ENCODE results near the gene TGM3. TPM values are rescaled to one million over a fixed set of nuclear protein-coding genes. Genes with fewer than 3 reads are reported as not detected.

The TGM3 gene
- polyA plus RNA-seq, 1 donor (not counting 4 experiments of a cell fraction or from before 2014, with no cell fraction given): 0.08 TPM

DNA sequence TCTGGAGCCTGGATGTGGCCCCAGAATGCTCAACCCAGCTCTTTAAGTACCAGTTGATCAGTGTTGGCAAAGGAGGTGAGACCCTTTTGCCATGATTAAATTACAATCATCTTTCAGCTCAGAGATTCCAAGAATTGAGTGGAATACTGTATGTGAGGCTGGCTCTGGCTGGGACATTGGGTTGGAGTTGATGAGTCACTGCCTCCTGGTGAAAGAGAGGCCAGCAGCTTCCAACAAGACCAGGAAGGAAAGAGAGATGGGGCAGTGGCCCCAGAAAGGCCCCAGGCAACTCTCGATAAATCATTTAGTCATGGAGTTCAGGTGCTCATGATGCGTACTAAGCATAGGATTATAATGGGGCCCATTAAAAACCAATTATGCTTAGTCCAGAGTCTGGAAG is 87.0 kb downstream of the TGM3 start:
- H3K4me3 ChIP-seq (ENCODE audit: control insufficient read depth in 2 of 3, extremely low read depth in 1 of 3, insufficient read depth in 2 of 3, low read depth in 1 of 3, low read length in 3 of 3): no peak overlapping the region
- peaks cover 41% of the 10 kb centered on the region for H3K4me1 ChIP-seq (ENCODE audit: control insufficient read depth, extremely low read depth, insufficient read depth, low read length)
- no peak overlapping the region for H3K9ac ChIP-seq (ENCODE audit: control insufficient read depth, extremely low read depth, insufficient read depth, low read length)
- H3K79me2 ChIP-seq (ENCODE audit: control insufficient read depth, insufficient read depth, low read length): no peaks in the 10 kb centered on the region
- peak; percentile 77 for FAIRE-seq
- TF ChIP-seq, protein P1, sequence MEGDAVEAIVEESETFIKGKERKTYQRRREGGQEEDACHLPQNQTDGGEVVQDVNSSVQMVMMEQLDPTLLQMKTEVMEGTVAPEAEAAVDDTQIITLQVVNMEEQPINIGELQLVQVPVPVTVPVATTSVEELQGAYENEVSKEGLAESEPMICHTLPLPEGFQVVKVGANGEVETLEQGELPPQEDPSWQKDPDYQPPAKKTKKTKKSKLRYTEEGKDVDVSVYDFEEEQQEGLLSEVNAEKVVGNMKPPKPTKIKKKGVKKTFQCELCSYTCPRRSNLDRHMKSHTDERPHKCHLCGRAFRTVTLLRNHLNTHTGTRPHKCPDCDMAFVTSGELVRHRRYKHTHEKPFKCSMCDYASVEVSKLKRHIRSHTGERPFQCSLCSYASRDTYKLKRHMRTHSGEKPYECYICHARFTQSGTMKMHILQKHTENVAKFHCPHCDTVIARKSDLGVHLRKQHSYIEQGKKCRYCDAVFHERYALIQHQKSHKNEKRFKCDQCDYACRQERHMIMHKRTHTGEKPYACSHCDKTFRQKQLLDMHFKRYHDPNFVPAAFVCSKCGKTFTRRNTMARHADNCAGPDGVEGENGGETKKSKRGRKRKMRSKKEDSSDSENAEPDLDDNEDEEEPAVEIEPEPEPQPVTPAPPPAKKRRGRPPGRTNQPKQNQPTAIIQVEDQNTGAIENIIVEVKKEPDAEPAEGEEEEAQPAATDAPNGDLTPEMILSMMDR (optimal IDR thresholded peaks at IDR 0.05 in 1 of 3, IDR thresholded peaks at IDR 0.05 in 1 of 3, conservative IDR thresholded peaks at IDR 0.05 in 1 of 3; ENCODE audit: extremely low read depth in 1 of 3, insufficient read depth in 2 of 3, low read length in 3 of 3): no peak
- TF ChIP-seq EZH2 (IDR thresholded peaks at IDR 0.05; ENCODE audit: low read length): no peak
- H4K20me1 ChIP-seq (ENCODE audit: control insufficient read depth, extremely low read depth, insufficient read depth, low read length): no peaks in the 10 kb centered on the region
- H3K9me1 ChIP-seq (ENCODE audit: control insufficient read depth, extremely low read depth, insufficient read depth, low read length): no peaks in the 10 kb centered on the region
- H3K9me3 ChIP-seq (ENCODE audit: control insufficient read depth, low read depth, low read length): no peaks in the 10 kb centered on the region
- no peaks in the 10 kb centered on the region for H3K27me3 ChIP-seq (ENCODE audit: control insufficient read depth, extremely low read depth, insufficient read depth, low read length)
- no peak overlapping the region for H2AFZ ChIP-seq (ENCODE audit: control insufficient read depth, low read length)
- peak; percentile 65 for DNase-seq (ENCODE audit: low read depth, low spot score)
- no peaks in the 10 kb centered on the region for H3K36me3 ChIP-seq (ENCODE audit: control insufficient read depth in 2 of 2, extremely low read depth in 1 of 2, insufficient read depth in 2 of 2, low read length in 2 of 2)
- peak overlapping the region; percentile 6 for H3K4me2 ChIP-seq (ENCODE audit: control insufficient read depth, extremely low read depth, insufficient read depth, low read depth, low read length)
- H3K27ac ChIP-seq (ENCODE audit: control insufficient read depth, insufficient read depth, low read length): no peak overlapping the region
- dilution Hi-C loops (cut with MboI; ENCODE audit: extremely low pct_ligation_motif_present, low sequenced_read_pairs): no loop called here

- Histone ChIP-seq H4K20me1 (ENCODE audit: control insufficient read depth, extremely low read depth, insufficient read depth, low read length) (no peaks in the 10 kb centered on the region), H3K9me3 (ENCODE audit: control insufficient read depth, low read depth, low read length) (peaks cover 4% of the 10 kb centered on the region), H2AFZ (ENCODE audit: control insufficient read depth, low read length) (no peak overlapping the region), H3K4me2 (ENCODE audit: control insufficient read depth, extremely low read depth, insufficient read depth, low read depth, low read length) (no peak overlapping the region), H3K36me3 (ENCODE audit: control insufficient read depth in 2 of 2, extremely low read depth in 1 of 2, insufficient read depth in 2 of 2, low read length in 2 of 2) (no peaks in the 10 kb centered on the region), H3K4me3 (ENCODE audit: control insufficient read depth in 2 of 3, extremely low read depth in 1 of 3, insufficient read depth in 2 of 3, low read depth in 1 of 3, low read length in 3 of 3) (no peak overlapping the region), H3K79me2 (ENCODE audit: control insufficient read depth, insufficient read depth, low read length) (no peaks in the 10 kb centered on the region), H3K9ac (ENCODE audit: control insufficient read depth, extremely low read depth, insufficient read depth, low read length) (no peak overlapping the region), H3K4me1 (ENCODE audit: control insufficient read depth, extremely low read depth, insufficient read depth, low read length) (peaks cover 41% of the 10 kb centered on the region), H3K27ac (ENCODE audit: control insufficient read depth, insufficient read depth, low read length) (no peak overlapping the region), H3K27me3 (ENCODE audit: control insufficient read depth, extremely low read depth, insufficient read depth, low read length) (no peaks in the 10 kb centered on the region), H3K9me1 (ENCODE audit: control insufficient read depth, extremely low read depth, insufficient read depth, low read length) (no peaks in the 10 kb centered on the region)
- DNase-seq (ENCODE audit: low read depth, low spot score) (no peak), FAIRE-seq (peak; percentile 81)
- dilution Hi-C loops (cut with MboI; ENCODE audit: extremely low pct_ligation_motif_present, low sequenced_read_pairs): no loop called here
- TF ChIP-seq EZH2 (IDR thresholded peaks at IDR 0.05; ENCODE audit: low read length): no peak
- TF ChIP-seq, protein P1 (optimal IDR thresholded peaks at IDR 0.05 in 1 of 3, IDR thresholded peaks at IDR 0.05 in 1 of 3, conservative IDR thresholded peaks at IDR 0.05 in 1 of 3; ENCODE audit: extremely low read depth in 1 of 3, insufficient read depth in 2 of 3, low read length in 3 of 3): no peak
Measured at GRCh38 chr20:2385026-2385425, 89.2 kb downstream of the TGM3 start.
